Astrocyte (in vitro differentiated cells and primary cell): ENCODE measurements around the gene CD19.

ENCODE experiments used
- CTCF ChIP-seq: IDR thresholded peaks from 2 replicates; pipeline ENCODE4 v1.5.1; 2011; ENCODE audit warnings: low read depth, mild to moderate bottlenecking, inconsistent platforms, low read length, moderate library complexity; ENCODE audit not compliant: insufficient read depth
- EZH2 ChIP-seq: IDR thresholded peaks from 2 replicates; pipeline ENCODE4 v1.6.1; 2012; ENCODE audit warnings: mild to moderate bottlenecking, low read length, inconsistent platforms; ENCODE audit not compliant: insufficient read depth

- TF ChIP-seq CTCF (no peak), EZH2 (no peak)
Measured at GRCh38 chr16:28924399-28924761, 7.4 kb upstream of the CD19 start.
